Transverse colon (tissue), 4 donors: ENCODE measurements around the gene CLECL1. TPM values are rescaled to one million over a fixed set of nuclear protein-coding genes. Genes with fewer than 3 reads are reported as not detected.

Source experiments
- DNase-seq: peaks from one replicate; pipeline ENCODE4 v3.0.0-alpha.2; 2019
- H3K27ac ChIP-seq, 4 donors: fragments of 200-600 bp; sonication (generic); 2 replicates each; pipeline ENCODE4 v1.5.1; 2016 to 2018; ENCODE audit warnings: inconsistent platforms in 4 of 4
- H3K27me3 ChIP-seq: fragments of 200-600 bp; sonication (generic); 2 replicates; pipeline ENCODE4 v1.5.1; 2017; ENCODE audit warnings: inconsistent platforms
- H3K36me3 ChIP-seq, 4 donors: fragments of 200-600 bp; sonication (generic); 2 replicates each; pipeline ENCODE4 v1.5.1; 2017 to 2019; ENCODE audit warnings: inconsistent platforms in 4 of 4
- H3K4me1 ChIP-seq, 4 donors: fragments of 200-600 bp; sonication (generic); 2 replicates each; pipeline ENCODE4 v1.5.1; 2017 to 2020; ENCODE audit warnings: inconsistent platforms in 4 of 4
- H3K4me3 ChIP-seq, 4 donors: fragments of 200-600 bp; sonication (generic); 1 replicate in 1 of 4; 2 replicates in 3 of 4; pipeline versions ENCODE4 v1.5.1 to v1.6.1; 2017 to 2019; ENCODE audit warnings: inconsistent platforms in 4 of 4
- H3K9me3 ChIP-seq, 2 donors: fragments of 200-600 bp; sonication (generic); 2 replicates each; pipeline ENCODE4 v1.5.1; 2017 to 2019; ENCODE audit warnings: inconsistent platforms in 2 of 2
- EP300 ChIP-seq: sonication (generic); formaldehyde crosslinking; IDR thresholded peaks from one replicate; pipeline ENCODE4 v1.6.1; 2017; ENCODE audit warnings: antibody characterized with exemption, low read depth
- POLR2A ChIP-seq: fragments of 450-650 bp; IDR thresholded peaks from one replicate; pipeline ENCODE4 v1.6.1; 2016; ENCODE audit warnings: antibody characterized with exemption, mild to moderate bottlenecking, moderate library complexity
- POLR2AphosphoS5 ChIP-seq, 3 donors: sonication (generic); formaldehyde crosslinking; IDR thresholded peaks; one replicate each; pipeline ENCODE4 v1.6.1; 2016; ENCODE audit warnings: antibody characterized with exemption in 3 of 3
- WGBS, 2 donors: methylation state at CpG; one replicate each; pipeline ENCODE4 v1.1.5; 2018; ENCODE audit warnings: low coverage in 1 of 2; 5-methylcytosine and 5-hydroxymethylcytosine counted together
- in situ Hi-C, 4 donors: fragments of 200-750 bp; cut with MboI; loops; one replicate each; pipeline versions ENCODE4 v1.15.0 to v1.15.1; 2017; ENCODE audit warnings: low sequenced_read_pairs in 3 of 4, low pct_ligation_motif_present in 1 of 4, low pct_unique_long_range_greater_than_20kb in 1 of 4
- intact Hi-C: fragments of 100-400 bp; cut with DNase I; formaldehyde crosslinking; loops from one replicate; pipeline ENCODE4 v1.15.1; 2023; ENCODE audit warnings: low total_unique reads
- total RNA-seq, 4 donors: library from RNA; depleted of rRNA; stranded (reverse); fragments of >200 nt; gene quantifications; one replicate each; pipeline ENCODE4 v1.1.0, GENCODE V29; 2016
- TF ChIP-seq, protein P1 (sequence below), 5 experiments: fragments of 200-600 bp in 3 of 5; fragments of 450-650 bp in 2 of 5; sonication (generic) in 3 of 5; IDR thresholded peaks; 1 replicate in 2 of 5; 2 replicates in 3 of 5; pipeline ENCODE4 v1.5.1; 2016 to 2017; ENCODE audit warnings: antibody characterized with exemption in 5 of 5, inconsistent platforms in 3 of 5, mild to moderate bottlenecking in 2 of 5, moderate library complexity in 1 of 5

CLECL1 gene
- total RNA-seq, 4 donors from 2014 or later: 2.7 TPM; not detected in 3

DNA sequence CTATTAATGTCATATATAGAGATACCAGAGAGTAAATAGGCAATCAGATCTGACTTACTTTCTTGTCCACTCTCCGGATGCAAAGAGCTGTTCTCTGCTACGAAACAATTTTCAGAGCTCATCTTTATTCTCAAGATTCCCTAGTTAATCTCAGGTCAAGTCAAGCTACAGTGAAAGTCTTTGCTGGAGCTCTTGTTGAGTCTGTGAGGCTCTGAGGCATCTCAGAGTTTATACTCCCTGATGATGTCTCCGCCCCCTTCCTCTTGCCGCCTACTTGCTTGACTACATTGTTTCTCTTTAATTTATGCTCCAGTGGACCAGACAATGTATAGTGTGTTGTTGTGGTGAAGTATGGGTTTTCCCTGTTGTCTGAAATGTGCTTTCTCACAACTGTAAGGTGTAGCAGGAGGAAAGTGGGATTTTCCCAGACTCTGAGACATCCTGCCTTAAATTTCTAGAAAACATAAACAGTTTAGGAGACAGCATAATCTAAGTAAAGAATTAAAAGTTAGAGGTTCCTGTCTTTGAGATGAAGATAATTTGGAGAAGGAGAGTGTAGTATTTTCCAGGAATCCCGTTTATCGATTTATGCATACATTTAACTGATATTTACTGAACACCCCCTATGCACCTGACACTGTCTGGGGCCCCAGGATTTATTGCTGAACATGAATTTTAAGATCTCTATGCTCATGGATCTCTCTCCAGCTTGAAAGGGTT, 28.0 kb upstream of the CLECL1 start, which contains the start of gene CD69:
CD69 (minus strand) TSS at position 203 of the 720 bp plus-strand sequence; CDS start at position 122, 81 bp downstream.
- TF ChIP-seq POLR2A: peak; percentile 88
- TF ChIP-seq, protein P1, sequence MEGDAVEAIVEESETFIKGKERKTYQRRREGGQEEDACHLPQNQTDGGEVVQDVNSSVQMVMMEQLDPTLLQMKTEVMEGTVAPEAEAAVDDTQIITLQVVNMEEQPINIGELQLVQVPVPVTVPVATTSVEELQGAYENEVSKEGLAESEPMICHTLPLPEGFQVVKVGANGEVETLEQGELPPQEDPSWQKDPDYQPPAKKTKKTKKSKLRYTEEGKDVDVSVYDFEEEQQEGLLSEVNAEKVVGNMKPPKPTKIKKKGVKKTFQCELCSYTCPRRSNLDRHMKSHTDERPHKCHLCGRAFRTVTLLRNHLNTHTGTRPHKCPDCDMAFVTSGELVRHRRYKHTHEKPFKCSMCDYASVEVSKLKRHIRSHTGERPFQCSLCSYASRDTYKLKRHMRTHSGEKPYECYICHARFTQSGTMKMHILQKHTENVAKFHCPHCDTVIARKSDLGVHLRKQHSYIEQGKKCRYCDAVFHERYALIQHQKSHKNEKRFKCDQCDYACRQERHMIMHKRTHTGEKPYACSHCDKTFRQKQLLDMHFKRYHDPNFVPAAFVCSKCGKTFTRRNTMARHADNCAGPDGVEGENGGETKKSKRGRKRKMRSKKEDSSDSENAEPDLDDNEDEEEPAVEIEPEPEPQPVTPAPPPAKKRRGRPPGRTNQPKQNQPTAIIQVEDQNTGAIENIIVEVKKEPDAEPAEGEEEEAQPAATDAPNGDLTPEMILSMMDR (IDR thresholded peaks at IDR 0.05): no peak
- TF ChIP-seq EP300: no peak
- peak; percentile 50 to 87 (median 85) for TF ChIP-seq POLR2AphosphoS5 (IDR thresholded peaks at IDR 0.05)
- Histone ChIP-seq H3K4me3 (peak within 1 kb of the TSS in 2 of 4 donors; percentile 11 to 41), H3K36me3 (no peaks in the 10 kb centered on the region), H3K9me3 (no peaks in the 10 kb centered on the region), H3K27ac (peak within 1 kb of the TSS; percentile 55 to 72 (median 66)), H3K4me1 (peaks cover 0 to 4% (median 0%) of the 10 kb centered on the region in 4 donors), H3K27me3 (no peaks in the 10 kb centered on the region)
- in situ Hi-C loops (no loop called here), intact Hi-C loops (no loop called here)
- 42 to 71% methylated on average over 2 to 6 of the region's 6 CpGs for WGBS, 2 donors
- DNase-seq: peak; percentile 71

GRCh38 chr12:9760120-9760519, 27.2 kb upstream of the CLECL1 start:
- in situ Hi-C loops: no loop called here
- no peaks in the 10 kb centered on the region for H3K9me3 ChIP-seq
- peak overlapping the region; percentile 55 to 72 (median 66) for H3K27ac ChIP-seq
- H3K27me3 ChIP-seq: no peaks in the 10 kb centered on the region
- peaks cover 0 to 4% (median 0%) of the 10 kb centered on the region in 4 donors for H3K4me1 ChIP-seq
- no peaks in the 10 kb centered on the region for H3K36me3 ChIP-seq
- DNase-seq: no peak
- peak overlapping the region in 2 of 4 donors; percentile 11 to 41 for H3K4me3 ChIP-seq
- no peak for TF ChIP-seq POLR2AphosphoS5 (IDR thresholded peaks at IDR 0.05)
- WGBS, 2 donors: 50 to 68% methylated on average over 1 of the region's 1 CpG
- intact Hi-C loops: no loop called here

- 72% methylated on average over 1 of the region's 1 CpG; no CpG with 5 or more reads in 1 of the 2 donors for WGBS, 2 donors
- peaks cover 0 to 4% (median 0%) of the 10 kb centered on the region in 4 donors for H3K4me1 ChIP-seq
- no peaks in the 10 kb centered on the region for H3K36me3 ChIP-seq
- TF ChIP-seq POLR2AphosphoS5 (IDR thresholded peaks at IDR 0.05) (no peak), EP300 (no peak), POLR2A (no peak)
- TF ChIP-seq, protein P1 (IDR thresholded peaks at IDR 0.05): no peak
- H3K27ac ChIP-seq: peak overlapping the region; percentile 55 to 72 (median 66)
- intact Hi-C loops: no loop called here
- no peaks in the 10 kb centered on the region for H3K9me3 ChIP-seq
- no peak for DNase-seq
- peak overlapping the region in 3 of 4 donors; percentile 11 to 41 (median 15) for H3K4me3 ChIP-seq
- H3K27me3 ChIP-seq: no peaks in the 10 kb centered on the region
- in situ Hi-C loops: no loop called here
These were observed 26.8 kb upstream of the CLECL1 start for GRCh38 chr12:9759694-9760093.

GRCh38 chr12:9758119-9758518, 25.2 kb upstream of the CLECL1 start:
- Histone ChIP-seq H3K27me3 (no peaks in the 10 kb centered on the region), H3K27ac (peak overlapping the region; percentile 48 to 72 (median 66)), H3K4me1 (peaks cover 0 to 4% (median 0%) of the 10 kb centered on the region in 4 donors), H3K9me3 (no peaks in the 10 kb centered on the region), H3K36me3 (no peaks in the 10 kb centered on the region), H3K4me3 (peak overlapping the region in 3 of 4 donors; percentile 10 to 41 (median 15))
- WGBS, 2 donors: 63 to 84% methylated on average over 3 of the region's 3 CpGs
- in situ Hi-C loops (no loop called here), intact Hi-C loops (no loop called here)
- DNase-seq: no peak
- TF ChIP-seq, protein P1 (IDR thresholded peaks at IDR 0.05): no peak
- TF ChIP-seq EP300 (no peak), POLR2AphosphoS5 (IDR thresholded peaks at IDR 0.05) (no peak), POLR2A (no peak)
